Stimulated activated CD8-positive, alpha-beta memory T cell treated with anti-CD3 and anti-CD28 coated beads, Interleukin-4, amount 100 ng/mL, for 48 hours (primary cell): Measurements from ENCODE around the gene FLAD1.
"Not testable (repeated sequence)": the region's sequence is repeated elsewhere in the genome, so short reads cannot be mapped to it uniquely, and the experiment has no call there.

Source experiments
- DNase-seq: peaks from one replicate; pipeline ENCODE4 v3.0.0-alpha.2; 2020

Gene FLAD1

GRCh38 chr1:154992721-154993571, 9.8 kb downstream of the FLAD1 start:
- no peak for DNase-seq

- no peak for DNase-seq
Measured at GRCh38 chr1:154993572-154994268, 10.6 kb downstream of the FLAD1 start, which contains the start of gene LENEP. TSS of gene LENEP (plus strand) at chr1:154993586. CDS start at chr1:154993608, 22 bp downstream.

GRCh38 chr1:154994269-154994587, 11.1 kb downstream of the FLAD1 start:
- no peak for DNase-seq

- DNase-seq, result no peak
Measured at GRCh38 chr1:154994591-154994990, 11.4 kb downstream of the FLAD1 start.

- DNase-seq, result not testable (repeated sequence)
Measured at GRCh38 chr1:154995301-154995983, 12.3 kb downstream of the FLAD1 start.

GRCh38 chr1:154996966-154997701, 14.0 kb downstream of the FLAD1 start:
- no peak for DNase-seq

GRCh38 chr1:154998201-154998780, 15.1 kb downstream of the FLAD1 start:
- DNase-seq, result no peak

- DNase-seq, result peak; percentile 90
Measured at GRCh38 chr1:154998818-154999570, 15.8 kb downstream of the FLAD1 start.

- DNase-seq, result peak; percentile 80
Measured at GRCh38 chr1:154999571-155000410, 16.6 kb downstream of the FLAD1 start.

- DNase-seq, result peak; percentile 69
Measured at GRCh38 chr1:155000411-155000725, 17.2 kb downstream of the FLAD1 start.

GRCh38 chr1:155000726-155001424, 17.7 kb downstream of the FLAD1 start:
- peak; percentile 92 for DNase-seq

GRCh38 chr1:155001425-155001674, 18.2 kb downstream of the FLAD1 start:
- no peak for DNase-seq

GRCh38 chr1:155001675-155002463, 18.7 kb downstream of the FLAD1 start:
- DNase-seq, result peak; percentile 99

GRCh38 chr1:155002464-155003226, 19.5 kb downstream of the FLAD1 start, which contains the start of gene ZBTB7B:
TSS of gene ZBTB7B (plus strand) at chr1:155002802. CDS start at chr1:155014661, 11,859 bp downstream.
- DNase-seq, result no peak

GRCh38 chr1:155003227-155003765, 20.2 kb downstream of the FLAD1 start:
- peak; percentile 55 for DNase-seq

GRCh38 chr1:155003766-155004351, 20.7 kb downstream of the FLAD1 start:
- DNase-seq, result no peak

- no peak for DNase-seq
Measured at GRCh38 chr1:155004352-155005075, 21.4 kb downstream of the FLAD1 start.
